Activated CD4-positive, alpha-beta T cell treated with anti-CD3 and anti-CD28 coated beads, Interleukin-2, Interleukin-4, amounts not matched to agents 100 ng/mL and 50 ng/mL, durations not matched to agents 16 hours and 8 hours (primary cell): ENCODE data around the gene CRELD2.

Experiments
- DNase-seq: peaks from one replicate; pipeline ENCODE4 v3.0.0-alpha.2; 2020; ENCODE audit warnings: low spot score

CRELD2 gene

DNA sequence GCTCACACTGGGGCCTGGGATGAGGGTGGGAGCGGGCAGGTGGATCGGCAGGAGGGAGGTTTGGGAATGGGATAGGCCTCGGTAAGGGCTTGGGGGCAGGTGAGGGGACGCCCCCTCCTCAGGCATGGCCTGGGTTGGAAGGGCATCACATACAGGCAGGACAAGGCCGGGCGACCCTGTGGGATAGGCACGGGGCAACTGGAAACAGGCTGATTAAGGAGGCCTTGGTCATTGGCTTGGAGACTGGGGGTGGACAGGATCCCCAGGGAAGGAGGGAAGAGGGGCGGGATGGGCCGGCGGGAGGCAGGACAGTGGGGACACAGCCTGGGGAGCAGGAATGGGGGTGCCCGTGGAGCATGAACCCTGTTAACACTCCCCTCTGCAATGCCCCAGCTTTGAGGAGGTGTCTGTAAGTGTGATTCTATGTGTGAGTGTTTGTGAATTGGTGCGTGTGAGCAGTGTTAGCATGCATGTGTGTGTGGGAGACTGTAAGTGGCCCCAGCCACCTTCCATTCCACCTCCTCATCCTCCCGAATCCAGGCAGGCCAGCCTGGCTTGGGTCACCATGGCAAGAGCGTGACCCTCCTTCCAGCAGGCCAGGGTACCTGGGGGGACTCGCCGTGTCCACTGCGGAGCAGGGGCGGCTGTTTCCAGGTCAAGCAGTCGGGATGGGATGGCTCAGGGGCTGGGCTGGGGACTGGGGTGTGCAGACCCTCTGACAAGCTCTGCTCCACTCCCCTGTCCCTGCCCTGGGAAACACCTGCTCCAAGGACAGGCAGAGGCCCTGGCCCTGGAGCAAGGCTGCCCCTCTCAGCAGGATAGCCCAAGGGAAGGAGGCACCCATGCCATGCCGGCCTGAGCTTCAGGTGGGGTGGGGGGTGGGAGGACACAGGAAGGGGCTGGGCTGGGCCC is 38.7 kb downstream of the CRELD2 start:
- DNase-seq: no peak

DNA sequence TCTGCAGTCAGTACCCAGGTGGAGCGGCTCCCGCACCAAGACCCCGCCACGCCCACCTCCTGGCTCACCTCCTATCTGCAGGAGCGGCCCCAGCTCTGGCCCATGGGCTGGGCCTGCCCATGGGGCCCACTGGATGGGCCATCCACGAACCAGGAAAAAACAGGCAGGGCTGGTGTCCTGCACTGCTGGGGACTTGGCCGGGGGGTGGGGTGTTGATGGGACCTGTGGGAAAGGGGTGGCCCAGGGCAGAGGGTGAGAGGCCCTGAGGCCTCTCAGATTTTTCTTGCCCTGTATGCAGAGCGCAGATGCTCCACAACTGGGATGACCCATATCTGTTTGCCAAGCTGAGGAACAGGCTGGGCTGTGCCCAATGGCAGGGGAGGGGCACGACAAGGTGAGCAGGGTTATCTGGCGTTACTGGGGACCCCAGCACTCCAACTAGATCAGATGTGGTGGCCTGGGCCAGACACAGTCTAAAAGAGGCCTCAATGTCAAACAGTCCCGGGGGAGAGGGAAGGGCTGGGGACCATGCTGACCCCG is 39.5 kb downstream of the CRELD2 start:
- no peak for DNase-seq

DNA sequence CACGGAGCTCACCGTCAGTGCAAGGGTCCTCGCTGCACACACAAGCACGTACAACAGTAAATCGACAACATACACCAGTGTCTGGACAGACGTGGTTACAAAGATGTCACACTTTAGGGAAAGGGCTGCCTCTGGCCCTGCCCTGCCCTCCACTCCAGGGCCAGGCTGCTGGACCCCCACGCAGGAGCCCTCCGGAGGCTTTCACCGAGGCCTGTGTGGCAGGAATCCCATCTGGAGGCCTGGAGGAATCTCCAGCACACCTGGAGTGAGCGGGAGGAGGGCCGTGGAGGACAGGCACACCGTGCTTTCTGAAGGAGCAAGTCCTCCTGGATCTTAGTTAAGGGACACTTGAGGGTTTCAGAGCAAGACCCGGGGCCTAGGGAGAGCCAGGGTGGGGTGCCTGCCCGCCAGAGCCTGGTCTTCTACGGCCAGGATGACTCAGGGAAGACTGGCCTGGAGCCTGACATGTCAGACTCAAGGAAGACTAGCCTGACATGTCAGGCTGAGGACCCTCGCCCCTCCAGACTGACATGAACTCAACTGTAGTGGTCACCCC is 40.0 kb downstream of the CRELD2 start:
- DNase-seq: no peak

DNA sequence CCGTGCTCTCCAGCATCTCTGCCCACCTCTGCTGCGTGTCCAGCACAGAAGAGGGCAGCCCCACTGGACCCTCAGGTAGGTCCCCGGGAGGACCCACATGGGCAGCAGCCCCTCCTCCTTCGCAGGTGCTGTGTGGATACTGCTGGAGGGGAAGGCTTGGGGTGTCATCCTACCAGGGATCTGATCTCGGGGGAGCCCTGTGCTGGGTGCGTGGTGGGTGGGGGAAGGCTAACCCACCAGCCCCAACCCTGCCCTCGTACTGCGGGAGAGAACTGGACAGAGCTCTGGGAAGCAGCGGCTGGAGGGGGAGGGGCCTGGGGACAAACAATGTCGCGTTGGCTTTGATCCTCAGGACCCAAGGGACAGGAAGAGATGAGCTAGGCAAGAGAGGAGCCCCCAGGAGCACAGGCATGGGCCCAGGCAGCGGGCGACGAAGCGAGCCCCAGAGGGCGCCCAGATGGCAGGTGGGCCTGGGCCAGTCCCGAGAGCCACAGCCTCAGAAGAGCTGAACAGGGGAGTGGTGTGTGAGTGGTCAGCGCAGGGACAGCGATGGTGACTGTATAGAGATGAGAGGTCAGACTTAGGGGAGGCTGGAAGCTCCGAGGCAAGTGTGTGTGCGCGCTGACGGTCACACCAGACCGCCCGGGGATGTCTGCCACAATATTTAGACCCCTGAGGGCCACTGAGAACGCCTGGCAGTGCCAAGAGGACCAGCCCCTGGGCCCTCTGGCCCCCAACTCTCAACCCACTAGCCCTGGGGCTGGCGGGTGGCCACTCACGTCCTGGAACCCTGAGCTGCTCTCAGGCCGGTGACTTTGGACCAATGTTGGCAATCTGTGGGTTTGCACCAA is 40.7 kb downstream of the CRELD2 start:
- DNase-seq: peak; percentile 38

DNA sequence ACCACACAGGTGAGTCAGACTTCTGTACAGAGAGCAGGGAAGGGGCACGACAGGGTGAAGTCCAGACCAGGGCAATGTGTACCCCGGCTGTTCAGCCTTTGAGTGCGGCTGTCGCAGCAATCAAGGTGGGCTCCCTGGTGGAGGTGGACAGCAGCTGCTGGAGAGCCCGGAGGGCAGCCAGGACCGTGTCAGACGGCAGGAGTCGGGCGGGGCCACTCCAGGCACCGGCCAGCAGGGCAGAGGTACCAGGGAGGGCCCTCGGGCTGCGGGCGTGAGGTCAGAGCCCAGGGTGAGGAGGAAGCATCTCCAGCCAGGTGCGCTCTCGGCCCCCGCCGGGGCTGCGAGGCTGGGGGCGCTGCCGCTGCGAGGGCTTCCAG is 41.3 kb downstream of the CRELD2 start:
- DNase-seq: no peak

DNA sequence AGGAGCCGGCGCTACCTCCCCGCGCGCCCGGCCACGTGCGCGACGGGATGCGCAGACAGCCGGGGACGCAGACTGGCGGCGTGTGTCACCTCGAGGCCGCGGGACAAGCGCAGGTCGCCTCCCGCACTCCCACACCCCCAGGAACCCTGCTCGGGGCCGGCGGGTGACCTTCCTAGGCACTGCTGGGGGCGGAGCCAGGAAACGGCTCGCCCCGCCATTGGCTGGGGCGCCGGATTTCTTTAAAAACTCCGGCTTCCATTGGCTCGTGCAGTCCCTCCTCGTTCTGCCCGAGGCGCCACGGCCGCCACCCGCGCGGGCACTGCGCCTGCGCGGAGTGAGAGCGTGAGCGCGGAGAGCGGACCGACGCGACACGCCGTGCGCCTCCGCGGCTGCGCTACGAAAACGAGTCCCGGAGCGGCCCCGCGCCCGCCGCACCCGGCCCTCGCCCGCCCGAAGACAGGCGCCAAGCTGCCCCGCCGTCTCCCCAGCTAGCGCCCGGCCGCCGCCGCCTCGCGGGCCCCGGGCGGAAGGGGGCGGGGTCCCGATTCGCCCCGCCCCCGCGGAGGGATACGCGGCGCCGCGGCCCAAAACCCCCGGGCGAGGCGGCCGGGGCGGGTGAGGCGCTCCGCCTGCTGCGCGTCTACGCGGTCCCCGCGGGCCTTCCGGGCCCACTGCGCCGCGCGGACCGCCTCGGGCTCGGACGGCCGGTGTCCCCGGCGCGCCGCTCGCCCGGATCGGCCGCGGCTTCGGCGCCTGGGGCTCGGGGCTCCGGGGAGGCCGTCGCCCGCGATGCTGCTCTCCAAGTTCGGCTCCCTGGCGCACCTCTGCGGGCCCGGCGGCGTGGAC is 41.9 kb downstream of the CRELD2 start, which contains the start of gene PIM3:
Gene PIM3, plus strand, starts transcription at position 614 of the 846 bp plus-strand sequence. Its CDS starts 176 bp downstream, at position 790.
- DNase-seq: peak; percentile 95

DNA sequence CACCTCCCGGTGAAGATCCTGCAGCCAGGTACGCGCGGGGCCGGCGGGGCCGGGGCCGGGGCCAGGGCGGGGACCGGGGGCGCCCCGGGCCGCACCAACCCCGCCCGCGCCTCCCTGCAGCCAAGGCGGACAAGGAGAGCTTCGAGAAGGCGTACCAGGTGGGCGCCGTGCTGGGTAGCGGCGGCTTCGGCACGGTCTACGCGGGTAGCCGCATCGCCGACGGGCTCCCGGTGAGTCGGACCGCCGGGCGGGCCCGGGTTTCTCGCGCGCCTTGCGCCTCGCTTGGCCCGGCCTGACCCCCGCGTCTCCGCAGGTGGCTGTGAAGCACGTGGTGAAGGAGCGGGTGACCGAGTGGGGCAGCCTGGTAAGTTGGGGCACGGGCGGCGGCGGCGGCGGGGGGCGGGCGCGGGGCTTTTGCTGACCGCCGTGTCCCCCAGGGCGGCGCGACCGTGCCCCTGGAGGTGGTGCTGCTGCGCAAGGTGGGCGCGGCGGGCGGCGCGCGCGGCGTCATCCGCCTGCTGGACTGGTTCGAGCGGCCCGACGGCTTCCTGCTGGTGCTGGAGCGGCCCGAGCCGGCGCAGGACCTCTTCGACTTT is 42.7 kb downstream of the CRELD2 start:
- DNase-seq: peak; percentile 30

DNA sequence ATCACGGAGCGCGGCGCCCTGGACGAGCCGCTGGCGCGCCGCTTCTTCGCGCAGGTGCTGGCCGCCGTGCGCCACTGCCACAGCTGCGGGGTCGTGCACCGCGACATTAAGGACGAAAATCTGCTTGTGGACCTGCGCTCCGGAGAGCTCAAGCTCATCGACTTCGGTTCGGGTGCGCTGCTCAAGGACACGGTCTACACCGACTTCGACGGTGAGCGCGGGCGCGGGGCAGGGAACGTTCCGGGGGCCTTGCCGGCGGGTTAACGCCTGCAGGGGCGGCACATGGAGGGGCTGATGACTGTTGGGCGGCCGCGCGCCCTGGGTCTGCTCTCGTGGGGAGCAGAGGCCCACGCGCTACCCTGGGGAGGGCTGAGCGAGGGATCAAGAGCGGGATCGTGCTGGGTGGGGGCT is 43.2 kb downstream of the CRELD2 start:
- DNase-seq: no peak

DNA sequence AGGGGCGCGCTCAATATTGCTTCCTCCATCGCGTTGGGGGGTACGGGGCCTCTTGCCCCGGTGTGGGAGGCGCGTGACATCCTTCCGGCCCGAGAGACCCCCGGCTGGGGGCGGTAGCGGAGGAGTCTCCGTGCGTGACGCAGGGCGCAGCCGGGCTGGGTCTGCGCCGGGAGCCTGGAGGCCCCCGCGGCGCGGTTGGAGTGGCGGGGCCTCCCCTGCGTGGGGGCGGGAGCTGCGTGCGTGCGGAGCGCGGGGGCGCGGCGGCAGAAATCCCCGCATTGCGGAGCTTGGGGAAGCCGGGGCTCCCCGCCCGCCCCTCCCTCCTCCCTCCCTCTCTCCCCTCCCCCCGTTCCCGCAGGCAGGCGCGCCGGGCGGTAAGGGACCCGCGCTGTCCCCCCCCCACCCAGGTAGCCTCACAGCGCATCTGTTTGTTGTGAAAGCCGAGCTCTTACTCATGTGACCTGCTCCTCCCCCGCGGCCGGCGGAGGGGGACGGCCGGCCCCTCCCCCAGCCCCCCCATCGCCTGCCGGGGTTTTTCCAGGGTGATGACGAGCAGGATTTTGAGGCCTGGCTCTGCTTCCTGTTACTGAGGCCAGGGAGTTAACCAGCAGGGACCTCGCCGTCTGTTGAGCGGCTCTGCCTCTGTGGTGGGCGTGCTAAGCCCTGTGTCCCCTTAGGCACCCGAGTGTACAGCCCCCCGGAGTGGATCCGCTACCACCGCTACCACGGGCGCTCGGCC is 43.7 kb downstream of the CRELD2 start:
- peak; percentile 79 for DNase-seq

DNA sequence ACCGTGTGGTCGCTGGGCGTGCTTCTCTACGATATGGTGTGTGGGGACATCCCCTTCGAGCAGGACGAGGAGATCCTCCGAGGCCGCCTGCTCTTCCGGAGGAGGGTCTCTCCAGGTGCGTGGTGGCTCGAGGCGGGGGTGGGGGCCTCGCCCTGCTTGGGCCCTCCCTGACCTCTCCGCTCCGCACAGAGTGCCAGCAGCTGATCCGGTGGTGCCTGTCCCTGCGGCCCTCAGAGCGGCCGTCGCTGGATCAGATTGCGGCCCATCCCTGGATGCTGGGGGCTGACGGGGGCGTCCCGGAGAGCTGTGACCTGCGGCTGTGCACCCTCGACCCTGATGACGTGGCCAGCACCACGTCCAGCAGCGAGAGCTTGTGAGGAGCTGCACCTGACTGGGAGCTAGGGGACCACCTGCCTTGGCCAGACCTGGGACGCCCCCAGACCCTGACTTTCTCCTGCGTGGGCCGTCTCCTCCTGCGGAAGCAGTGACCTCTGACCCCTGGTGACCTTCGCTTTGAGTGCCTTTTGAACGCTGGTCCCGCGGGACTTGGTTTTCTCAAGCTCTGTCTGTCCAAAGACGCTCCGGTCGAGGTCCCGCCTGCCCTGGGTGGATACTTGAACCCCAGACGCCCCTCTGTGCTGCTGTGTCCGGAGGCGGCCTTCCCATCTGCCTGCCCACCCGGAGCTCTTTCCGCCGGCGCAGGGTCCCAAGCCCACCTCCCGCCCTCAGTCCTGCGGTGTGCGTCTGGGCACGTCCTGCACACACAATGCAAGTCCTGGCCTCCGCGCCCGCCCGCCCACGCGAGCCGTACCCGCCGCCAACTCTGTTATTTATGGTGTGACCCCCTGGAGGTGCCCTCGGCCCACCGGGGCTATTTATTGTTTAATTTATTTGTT is 44.6 kb downstream of the CRELD2 start:
- DNase-seq: no peak

DNA sequence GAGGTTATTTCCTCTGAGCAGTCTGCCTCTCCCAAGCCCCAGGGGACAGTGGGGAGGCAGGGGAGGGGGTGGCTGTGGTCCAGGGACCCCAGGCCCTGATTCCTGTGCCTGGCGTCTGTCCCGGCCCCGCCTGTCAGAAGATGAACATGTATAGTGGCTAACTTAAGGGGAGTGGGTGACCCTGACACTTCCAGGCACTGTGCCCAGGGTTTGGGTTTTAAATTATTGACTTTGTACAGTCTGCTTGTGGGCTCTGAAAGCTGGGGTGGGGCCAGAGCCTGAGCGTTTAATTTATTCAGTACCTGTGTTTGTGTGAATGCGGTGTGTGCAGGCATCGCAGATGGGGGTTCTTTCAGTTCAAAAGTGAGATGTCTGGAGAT is 45.2 kb downstream of the CRELD2 start:
- DNase-seq: no peak

DNA sequence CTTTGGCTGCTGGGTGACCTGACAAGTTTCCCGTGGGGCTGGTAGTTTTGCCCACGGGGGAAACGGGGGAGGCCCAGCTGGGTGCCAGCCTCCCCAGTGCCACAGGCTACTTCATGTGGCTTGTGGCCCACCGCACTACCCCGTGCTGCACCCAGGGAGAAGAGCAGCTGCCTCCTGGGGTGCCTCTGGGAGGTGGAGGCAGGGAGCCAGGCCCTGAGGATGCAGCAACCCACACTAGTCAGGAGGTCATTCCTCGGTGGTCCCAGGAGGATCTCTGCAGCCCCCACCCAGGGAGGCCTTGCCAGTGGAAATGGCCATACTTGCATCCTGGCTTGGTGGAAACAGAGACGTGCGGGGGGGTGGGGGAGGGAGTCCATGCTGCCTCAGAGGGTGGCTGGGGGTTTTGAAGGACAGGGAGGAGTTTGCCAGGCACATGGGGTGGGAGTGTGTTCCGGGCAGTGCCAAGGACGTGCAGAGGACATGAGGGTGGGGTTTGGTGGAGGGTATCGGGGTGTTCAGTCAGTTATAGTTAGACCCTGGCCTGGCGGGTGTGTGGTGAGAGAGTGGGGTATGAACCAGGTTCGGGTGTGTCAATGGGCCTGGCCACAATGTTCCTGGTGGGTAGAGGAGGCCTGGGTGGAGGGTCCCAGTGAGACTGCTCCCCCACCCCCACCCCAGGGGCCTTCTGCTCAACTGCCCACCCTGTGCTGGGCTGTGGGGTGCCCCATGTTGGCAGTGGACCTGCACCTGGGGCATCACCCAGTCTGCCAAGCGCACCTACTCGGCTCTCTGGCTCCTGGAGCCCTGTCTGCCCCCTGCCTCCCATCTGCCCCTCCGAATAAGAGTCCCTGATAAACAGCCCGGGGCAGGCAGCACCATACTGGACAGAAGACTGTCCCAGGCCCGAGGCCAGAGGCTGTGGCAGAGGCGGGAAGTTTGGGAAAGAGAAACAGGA is 46.0 kb downstream of the CRELD2 start:
- DNase-seq: no peak

DNA sequence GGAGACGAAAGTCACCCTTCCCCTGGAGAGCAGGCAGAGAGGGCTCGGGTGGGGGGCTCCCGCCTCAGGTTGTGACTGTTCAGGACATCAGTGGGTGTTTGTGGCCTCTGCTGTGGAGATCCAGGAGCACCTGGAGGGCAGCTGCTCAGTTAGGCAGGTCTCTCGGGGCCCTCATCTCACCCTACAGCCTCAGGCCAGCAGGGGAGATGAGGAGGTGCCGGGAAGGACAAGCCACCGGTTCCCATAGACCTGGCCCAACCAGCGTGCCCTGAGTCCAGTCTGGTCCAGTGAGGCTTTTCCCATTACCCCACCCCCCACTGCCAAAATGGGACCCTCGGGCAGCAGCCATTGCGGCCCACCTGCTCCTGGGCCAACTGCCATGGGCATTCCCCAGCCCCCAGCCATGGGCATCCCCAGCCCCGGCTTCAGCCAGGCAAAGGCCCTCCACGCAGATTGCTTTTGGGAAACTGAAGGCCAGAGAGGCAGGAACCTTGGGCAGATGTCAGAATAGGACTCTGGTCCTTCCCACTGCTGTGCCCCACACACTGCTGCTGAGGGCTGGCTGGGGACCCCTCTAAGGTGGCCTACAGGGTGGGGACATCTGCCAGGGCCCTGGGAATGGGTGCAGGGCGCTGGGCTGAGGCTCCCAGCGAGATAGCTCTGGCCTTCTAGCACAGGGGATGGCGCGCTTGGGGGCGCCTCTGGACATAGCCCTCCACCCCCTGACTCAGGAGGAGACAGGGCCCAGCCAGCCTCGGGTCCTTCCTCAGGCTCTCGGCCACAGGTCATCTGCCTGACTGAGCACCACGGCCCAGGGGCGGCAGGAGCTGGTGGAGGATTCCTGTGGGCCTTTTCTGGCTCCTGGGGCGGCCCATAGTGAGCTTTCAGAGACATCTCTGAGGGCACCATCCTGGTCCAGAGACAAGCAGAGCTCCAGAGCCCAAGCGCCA is 46.9 kb downstream of the CRELD2 start:
- DNase-seq: no peak

DNA sequence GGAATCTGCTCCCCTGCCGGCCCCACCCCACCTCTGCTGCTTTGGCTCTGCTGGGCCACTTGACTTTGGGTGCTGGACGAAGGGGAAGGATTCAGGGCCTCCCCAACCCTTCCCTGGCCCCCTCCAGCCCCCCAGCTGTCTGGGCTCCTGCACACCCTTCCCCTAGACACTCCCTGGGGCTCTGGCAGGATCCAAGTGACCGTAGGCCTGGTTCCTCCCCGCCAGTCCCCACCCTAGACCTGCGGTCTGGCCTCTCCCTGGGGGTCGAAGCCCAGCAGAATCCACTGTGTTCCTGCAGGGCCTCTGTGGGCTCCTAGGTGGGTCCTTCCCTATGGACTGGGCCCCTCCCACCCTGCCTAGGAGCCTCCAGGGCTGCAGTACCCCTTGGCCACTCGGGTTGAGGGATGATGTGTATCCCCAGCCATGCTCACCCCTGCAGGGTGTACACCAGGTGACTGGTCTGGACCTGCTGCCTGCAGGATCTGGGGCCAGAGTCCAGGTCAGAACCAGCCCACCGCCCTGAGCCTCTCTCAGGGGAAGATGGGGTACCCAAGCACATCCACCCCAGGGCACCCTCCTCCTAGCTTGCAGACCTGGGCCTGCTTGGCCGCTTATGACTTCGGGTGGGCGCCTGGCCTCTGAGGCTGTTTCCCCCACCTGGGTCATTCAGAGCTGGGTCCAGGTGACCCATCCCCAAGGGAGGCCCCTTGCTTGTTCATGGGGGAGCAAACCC is 47.8 kb downstream of the CRELD2 start:
- DNase-seq: no peak

DNA sequence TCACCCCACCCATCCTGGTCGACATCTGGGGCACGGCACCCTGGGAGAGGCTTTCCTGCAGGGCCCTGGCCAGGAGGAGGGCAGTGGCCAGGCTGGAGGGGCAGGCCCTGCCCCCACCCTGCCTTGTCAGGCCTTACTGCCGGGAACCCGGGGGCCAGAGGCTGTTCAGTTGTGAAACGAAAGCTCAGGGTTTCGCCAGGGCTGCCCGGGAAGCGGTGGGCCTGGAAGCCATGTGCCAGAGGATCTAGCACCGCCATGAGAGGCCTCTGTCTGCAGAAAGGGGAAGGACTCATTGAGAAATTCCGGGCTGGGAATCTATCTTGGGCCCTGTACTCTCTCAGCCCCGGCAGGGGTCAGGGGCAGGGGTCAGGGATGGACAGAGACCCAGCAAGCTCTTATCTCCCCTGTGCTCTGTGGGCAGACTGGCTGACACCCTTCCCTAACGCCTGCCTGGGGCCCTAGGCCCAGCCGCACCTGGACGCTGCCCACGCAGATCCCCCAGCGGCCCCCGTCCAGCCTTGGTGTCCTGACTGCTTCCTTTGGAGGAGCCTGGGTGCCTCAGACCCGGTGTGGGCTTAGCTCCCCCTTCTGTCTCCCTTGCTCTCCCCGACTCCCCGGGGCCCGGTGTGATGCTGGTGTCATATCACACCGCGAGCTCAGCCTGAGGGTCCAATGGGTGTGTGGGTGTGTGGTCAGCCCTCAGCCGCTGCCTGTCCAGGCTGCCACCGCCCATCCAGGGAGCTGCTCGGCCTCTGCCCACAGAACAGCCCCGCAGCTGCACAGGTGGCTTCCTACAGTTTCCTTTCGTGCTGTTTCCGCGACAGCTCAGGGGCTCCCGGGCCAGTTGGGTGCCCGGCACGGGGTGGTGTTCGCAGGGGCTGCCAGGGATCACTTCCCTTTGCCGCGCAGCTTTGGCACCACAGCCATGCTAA is 48.6 kb downstream of the CRELD2 start:
- no peak for DNase-seq
